K562 (cell line): ENCODE measurements around the gene TMEM39B. TPM values are rescaled to one million over a fixed set of nuclear protein-coding genes. Genes with fewer than 3 reads are reported as not detected.

ENCODE experiments used
- CBX8 ChIP-seq: fragments of 200-600 bp; sonication (generic); IDR thresholded peaks from 2 replicates; pipeline ENCODE4 v1.6.1; 2012; ENCODE audit warnings: borderline replicate concordance, mixed run types, low read depth, mild to moderate bottlenecking, moderate library complexity, mixed read lengths, low read length, control low read depth, inconsistent platforms; ENCODE audit not compliant: poor library complexity, severe bottlenecking; ENCODE audit errors: extremely low read depth
- CUX1 ChIP-seq: fragments of 200-800 bp; sonication (Bioruptor generic); IDR thresholded peaks from 2 replicates; pipeline ENCODE4 v1.6.1; 2016; ENCODE audit warnings: missing genetic modification characterization, missing compliant biosample characterization
- GTF2E2 ChIP-seq: fragments of 200-800 bp; sonication (Bioruptor generic); IDR thresholded peaks from 2 replicates; pipeline ENCODE4 v1.6.1; 2016; ENCODE audit warnings: missing genetic modification characterization, missing compliant biosample characterization
- GTF3C2 ChIP-seq: IDR thresholded peaks from 3 replicates; pipeline ENCODE4 v1.6.1; 2011; ENCODE audit warnings: borderline replicate concordance, mild to moderate bottlenecking, moderate library complexity; ENCODE audit not compliant: insufficient read length; ENCODE audit errors: extremely low read depth
- HOXB6 ChIP-seq: fragments of 250-450 bp; sonication (Bioruptor Pico); IDR thresholded peaks from 2 replicates; pipeline ENCODE4 v1.5.1; 2022; ENCODE audit warnings: mild to moderate bottlenecking, borderline replicate concordance
- KLF6 ChIP-seq: fragments of 250-450 bp; sonication (Bioruptor Pico); IDR thresholded peaks from 2 replicates; pipeline ENCODE4 v1.4.0; 2020; ENCODE audit warnings: mild to moderate bottlenecking, moderate library complexity, borderline replicate concordance
- OTX1 ChIP-seq: fragments of 450-650 bp; formaldehyde crosslinking; IDR thresholded peaks from 2 replicates; pipeline ENCODE4 v1.4.0; 2022; ENCODE audit warnings: mild to moderate bottlenecking
- ZNF253 ChIP-seq: fragments of 250-450 bp; sonication (Bioruptor Pico); conservative IDR thresholded peaks from 2 replicates; pipeline ENCODE4 v1.6.1; 2021; ENCODE audit warnings: mild to moderate bottlenecking
- ZNF311 ChIP-seq: fragments of 250-450 bp; sonication (Bioruptor Pico); IDR thresholded peaks from 2 replicates; pipeline ENCODE4 v1.4.0; 2020; ENCODE audit warnings: mild to moderate bottlenecking, moderate library complexity
- ZNF384 ChIP-seq: IDR thresholded peaks from 2 replicates; pipeline ENCODE4 v1.6.1; 2012; ENCODE audit warnings: low read depth, low read length, improper control_type of control experiment
- ZNF717 ChIP-seq: fragments of 250-450 bp; sonication (Bioruptor Pico); IDR thresholded peaks from 2 replicates; pipeline ENCODE4 v1.5.0; 2021
- ZNF76 ChIP-seq: fragments of 250-450 bp; sonication (Bioruptor Pico); IDR thresholded peaks from 2 replicates; pipeline ENCODE4 v1.4.0; 2020; ENCODE audit warnings: mild to moderate bottlenecking, moderate library complexity, borderline replicate concordance
- polyA plus RNA-seq, 8 experiments: library from polyadenylated mRNA; depleted of rRNA in 4 of 8; stranded (reverse) in 5 of 8; unstranded in 3 of 8; fragments of >200 nt; fragmentation: Nextera tagmentation in 2 of 8; fragmentation: Illumina TruSeq in 1 of 8; extraction: Ambion mirVana in 2 of 8; extraction: Trizol in 1 of 8; gene quantifications; 2 replicates each; pipeline versions ENCODE4 v1.2.1 to v1.2.3, GENCODE V29; 2011 to 2014; ENCODE audit warnings: inconsistent platforms in 1 of 8, missing spikeins in 1 of 8
- total RNA-seq, 7 experiments: library from RNA; depleted of rRNA in 6 of 7; stranded (reverse); fragments of >200 nt in 6 of 7; fragmentation: Illumina TruSeq in 2 of 7; extraction: Trizol in 2 of 7; gene quantifications; 2 replicates each; pipeline versions ENCODE4 v1.2.1 to v1.2.3, GENCODE V29; 2011 to 2021; ENCODE audit warnings: low replicate concordance in 1 of 7
- TF ChIP-seq, protein P1 (sequence below): IDR thresholded peaks from 2 replicates; pipeline ENCODE4 v1.6.1; 2016; ENCODE audit warnings: missing genetic modification characterization, missing compliant biosample characterization
- TF ChIP-seq, protein P2 (sequence below): IDR thresholded peaks from 2 replicates; pipeline ENCODE4 v1.6.1; 2011; ENCODE audit warnings: borderline replicate concordance, low read depth, mild to moderate bottlenecking, moderate library complexity, low read length; ENCODE audit not compliant: insufficient read depth, poor library complexity, severe bottlenecking

TMEM39B gene
- total and polyA plus RNA-seq, 9 of the 15 experiments (the other 6 are each of a cell fraction or from before 2014, with no cell fraction given), result 0.92 to 28.5 (median 9.7) TPM

- TF ChIP-seq, protein P1, sequence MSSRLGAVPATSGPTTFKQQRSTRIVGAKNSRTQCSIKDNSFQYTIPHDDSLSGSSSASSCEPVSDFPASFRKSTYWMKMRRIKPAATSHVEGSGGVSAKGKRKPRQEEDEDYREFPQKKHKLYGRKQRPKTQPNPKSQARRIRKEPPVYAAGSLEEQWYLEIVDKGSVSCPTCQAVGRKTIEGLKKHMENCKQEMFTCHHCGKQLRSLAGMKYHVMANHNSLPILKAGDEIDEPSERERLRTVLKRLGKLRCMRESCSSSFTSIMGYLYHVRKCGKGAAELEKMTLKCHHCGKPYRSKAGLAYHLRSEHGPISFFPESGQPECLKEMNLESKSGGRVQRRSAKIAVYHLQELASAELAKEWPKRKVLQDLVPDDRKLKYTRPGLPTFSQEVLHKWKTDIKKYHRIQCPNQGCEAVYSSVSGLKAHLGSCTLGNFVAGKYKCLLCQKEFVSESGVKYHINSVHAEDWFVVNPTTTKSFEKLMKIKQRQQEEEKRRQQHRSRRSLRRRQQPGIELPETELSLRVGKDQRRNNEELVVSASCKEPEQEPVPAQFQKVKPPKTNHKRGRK (tag), result no peak
- TF ChIP-seq ZNF253 (no peak), HOXB6 (CRISPR knock-in tag) (no peak), KLF6 (0 out of 2 replicates have a peak, but pooled peaks have one; percentile 14), CUX1 (no peak), ZNF384 (no peak; the same call in 1 of the 2 replicates), GTF3C2 (no peak), ZNF76 (CRISPR knock-in tag) (no peak), CBX8 (no peak), ZNF311 (CRISPR knock-in tag) (no peak), ZNF717 (no peak), GTF2E2 (tag) (no peak; the same call in 1 of the 2 replicates), OTX1 (CRISPR knock-in tag) (no peak)
- TF ChIP-seq, protein P2, sequence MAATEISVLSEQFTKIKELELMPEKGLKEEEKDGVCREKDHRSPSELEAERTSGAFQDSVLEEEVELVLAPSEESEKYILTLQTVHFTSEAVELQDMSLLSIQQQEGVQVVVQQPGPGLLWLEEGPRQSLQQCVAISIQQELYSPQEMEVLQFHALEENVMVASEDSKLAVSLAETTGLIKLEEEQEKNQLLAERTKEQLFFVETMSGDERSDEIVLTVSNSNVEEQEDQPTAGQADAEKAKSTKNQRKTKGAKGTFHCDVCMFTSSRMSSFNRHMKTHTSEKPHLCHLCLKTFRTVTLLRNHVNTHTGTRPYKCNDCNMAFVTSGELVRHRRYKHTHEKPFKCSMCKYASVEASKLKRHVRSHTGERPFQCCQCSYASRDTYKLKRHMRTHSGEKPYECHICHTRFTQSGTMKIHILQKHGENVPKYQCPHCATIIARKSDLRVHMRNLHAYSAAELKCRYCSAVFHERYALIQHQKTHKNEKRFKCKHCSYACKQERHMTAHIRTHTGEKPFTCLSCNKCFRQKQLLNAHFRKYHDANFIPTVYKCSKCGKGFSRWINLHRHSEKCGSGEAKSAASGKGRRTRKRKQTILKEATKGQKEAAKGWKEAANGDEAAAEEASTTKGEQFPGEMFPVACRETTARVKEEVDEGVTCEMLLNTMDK, result peak; percentile 14
Observed at GRCh38 chr1:32072622-32073298, at the start of gene TMEM39B (continued).
